Pancreas (tissue), 10 donors: ENCODE data around the gene LYAR. TPM values are rescaled to one million over a fixed set of nuclear protein-coding genes. Genes with fewer than 3 reads are reported as not detected.
"Not testable (repeated sequence)": the region's sequence is repeated elsewhere in the genome, so short reads cannot be mapped to it uniquely, and the experiment has no call there.

Experiments used
- ATAC-seq, 4 donors: fragments of 200-7000 bp; cut with Tn5 transposase; one replicate each; pipeline versions ENCODE4 v1.8.0 to v1.9.1; 2020; ENCODE audit warnings: mild to moderate bottlenecking in 4 of 4, moderate library complexity in 4 of 4
- DNase-seq, 6 donors: peaks; one replicate each; pipeline ENCODE4 v3.0.0-alpha.2; 2020
- FAIRE-seq: peaks from 2 replicates; lab custom pipeline; 2012; peaks lifted over from hg19 to GRCh38; lab: Jason Lieb, UNC
- H3K27ac ChIP-seq, 4 donors: fragments of 200-600 bp; sonication (generic); 1 replicate in 3 of 4; 2 replicates in 1 of 4; pipeline versions ENCODE4 v1.5.0 to v1.8.0; 2020
- H3K27me3 ChIP-seq, 4 donors: fragments of 200-600 bp; one replicate each; pipeline ENCODE4 v1.8.0; 2021
- H3K36me3 ChIP-seq, 3 donors: fragments of 200-600 bp; sonication (generic) in 1 of 3; one replicate each; pipeline versions ENCODE4 v1.5.0 to v1.8.0; 2020 to 2021
- H3K4me1 ChIP-seq, 3 donors: fragments of 200-600 bp; one replicate each; pipeline ENCODE4 v1.8.0; 2021
- H3K4me3 ChIP-seq, 4 donors: fragments of 200-600 bp; sonication (generic) in 2 of 4; one replicate each; pipeline versions ENCODE4 v1.5.0 to v1.8.0; 2020 to 2021
- H3K9me3 ChIP-seq, 4 donors: fragments of 200-600 bp; one replicate each; pipeline ENCODE4 v1.8.0; 2021
- WGBS, 2 donors: extraction: QIAGEN DNeasy Blood & Tissue Kit; methylation state at CpG; one replicate each; pipeline ENCODE4 v1.1.7; 2013; 5-methylcytosine and 5-hydroxymethylcytosine counted together
- intact Hi-C, 3 donors: fragments of 100-400 bp; cut with DNase I; formaldehyde crosslinking; loops; one replicate each; pipeline versions ENCODE4 v1.11.1 to v1.14.2; 2022
- polyA plus RNA-seq, 2 donors: library from polyadenylated mRNA; stranded (reverse); fragments of 200-250 nt; gene quantifications; one replicate each; pipeline ENCODE4 v1.2.3, GENCODE V29; 2013
- total RNA-seq, 6 donors: library from RNA; stranded (reverse); fragmentation: NEBNext Ultra II Directional in 4 of 6; extraction: Animal tissue kit (Norgen Biotek cat#: 25700) in 4 of 6; gene quantifications; one replicate each; pipeline versions ENCODE4 v1.2.1 to v1.2.4, GENCODE V29; 2021 to 2023
- TF ChIP-seq, protein P1 (sequence below), 4 donors: fragments of 200-600 bp; sonication (generic) in 3 of 4; IDR thresholded peaks; one replicate each; pipeline versions ENCODE4 v1.5.0 to v1.8.0; 2021; ENCODE audit warnings: antibody characterized with exemption in 4 of 4
- donor health status: healthy with polysubstance abuse.
- donor health status: DM: no; HTN: no; CAD: no; lungs with moderate emphysema.
- donor health status: DM: no; HTN: no; CAD: no.
- donor health status: control.
- donor health status: control.
- donor health status: Bipolar disorder and iron deficiency.
- donor health status: DM: yes; HTN: yes; CAD: no.
- donor health status: DM: no; HTN: no; CAD: no.
- donor health status: DM: no; HTN: no; CAD: no.
- donor health status: DM: yes; HTN: yes; CAD: no.

The LYAR gene
- total and polyA plus RNA-seq, 8 donors = 1.5 to 6.6 (median 4.1) TPM

DNA sequence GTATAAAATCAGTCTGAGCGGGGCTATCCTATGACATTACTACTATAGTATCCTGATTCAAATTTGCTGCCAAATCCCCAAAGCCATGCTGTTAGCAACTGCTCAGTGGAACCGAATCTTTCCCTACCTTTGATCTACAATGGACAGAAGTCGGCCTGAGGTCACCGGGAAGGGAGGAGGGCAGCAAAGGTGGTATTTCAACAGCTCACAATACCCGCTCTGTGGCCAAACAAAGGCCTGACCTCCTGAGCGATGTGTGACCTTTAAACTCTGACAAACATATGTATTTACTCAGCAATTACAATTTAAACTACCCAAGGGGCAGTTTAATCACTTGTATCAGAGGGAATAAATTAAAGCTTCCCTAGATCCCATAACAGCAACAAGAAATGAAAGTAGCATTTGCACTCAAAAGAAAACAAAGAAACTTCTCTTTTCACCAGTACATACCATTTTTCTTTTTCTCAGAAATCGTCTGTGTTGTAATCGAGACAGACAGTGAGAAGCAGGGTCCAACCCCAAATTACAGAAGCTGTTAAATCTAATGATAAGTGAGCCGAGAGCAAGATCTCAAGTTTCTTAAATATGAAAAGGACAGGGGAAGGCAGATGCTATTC is 30.4 kb downstream of the LYAR start:
- FAIRE-seq (no peak), ATAC-seq (peak in 3 of 4 donors; percentile 30 to 57 (median 36)), DNase-seq (no peak)
- Histone ChIP-seq H3K4me1 (no peaks in the 10 kb centered on the region), H3K36me3 (no peaks in the 10 kb centered on the region), H3K9me3 (no peaks in the 10 kb centered on the region), H3K27me3 (no peaks in the 10 kb centered on the region), H3K27ac (no peak overlapping the region), H3K4me3 (no peak overlapping the region)
- 25 to 28% methylated on average over 9 of the region's 9 CpGs for WGBS, 2 donors
- TF ChIP-seq, protein P1, sequence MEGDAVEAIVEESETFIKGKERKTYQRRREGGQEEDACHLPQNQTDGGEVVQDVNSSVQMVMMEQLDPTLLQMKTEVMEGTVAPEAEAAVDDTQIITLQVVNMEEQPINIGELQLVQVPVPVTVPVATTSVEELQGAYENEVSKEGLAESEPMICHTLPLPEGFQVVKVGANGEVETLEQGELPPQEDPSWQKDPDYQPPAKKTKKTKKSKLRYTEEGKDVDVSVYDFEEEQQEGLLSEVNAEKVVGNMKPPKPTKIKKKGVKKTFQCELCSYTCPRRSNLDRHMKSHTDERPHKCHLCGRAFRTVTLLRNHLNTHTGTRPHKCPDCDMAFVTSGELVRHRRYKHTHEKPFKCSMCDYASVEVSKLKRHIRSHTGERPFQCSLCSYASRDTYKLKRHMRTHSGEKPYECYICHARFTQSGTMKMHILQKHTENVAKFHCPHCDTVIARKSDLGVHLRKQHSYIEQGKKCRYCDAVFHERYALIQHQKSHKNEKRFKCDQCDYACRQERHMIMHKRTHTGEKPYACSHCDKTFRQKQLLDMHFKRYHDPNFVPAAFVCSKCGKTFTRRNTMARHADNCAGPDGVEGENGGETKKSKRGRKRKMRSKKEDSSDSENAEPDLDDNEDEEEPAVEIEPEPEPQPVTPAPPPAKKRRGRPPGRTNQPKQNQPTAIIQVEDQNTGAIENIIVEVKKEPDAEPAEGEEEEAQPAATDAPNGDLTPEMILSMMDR (IDR thresholded peaks at IDR 0.05) = no peak
- intact Hi-C loops = loop anchor here in 1 of 3 donors (5.0 kb wide), 1 partner anchor 73 kb away; no protein-coding TSS in a partner anchor

DNA sequence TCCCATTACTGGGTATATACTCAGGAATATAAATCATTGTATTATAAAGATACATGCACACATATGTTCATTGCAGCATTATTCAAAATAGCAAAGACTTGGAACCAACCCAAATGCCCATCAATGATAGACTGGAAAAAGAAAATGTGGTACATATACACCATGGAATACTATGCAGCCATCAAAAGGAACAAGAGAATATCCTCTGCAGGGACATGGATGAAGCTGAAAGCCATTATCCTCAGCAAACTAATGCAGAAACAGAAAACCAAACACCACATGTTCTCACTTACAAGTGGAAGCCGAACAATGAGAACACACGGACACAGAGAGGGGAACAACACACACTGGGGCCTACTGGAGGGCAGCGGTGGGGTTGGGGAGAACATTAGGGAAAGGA is 32.2 kb downstream of the LYAR start:
- ATAC-seq, H3K4me1 ChIP-seq, H3K4me3 ChIP-seq, H3K27me3 ChIP-seq, DNase-seq, H3K27ac ChIP-seq, H3K9me3 ChIP-seq, intact Hi-C loops, H3K36me3 ChIP-seq, FAIRE-seq: not testable (repeated sequence)
- 75 to 98% methylated on average over 3 of the region's 3 CpGs for WGBS, 2 donors

DNA sequence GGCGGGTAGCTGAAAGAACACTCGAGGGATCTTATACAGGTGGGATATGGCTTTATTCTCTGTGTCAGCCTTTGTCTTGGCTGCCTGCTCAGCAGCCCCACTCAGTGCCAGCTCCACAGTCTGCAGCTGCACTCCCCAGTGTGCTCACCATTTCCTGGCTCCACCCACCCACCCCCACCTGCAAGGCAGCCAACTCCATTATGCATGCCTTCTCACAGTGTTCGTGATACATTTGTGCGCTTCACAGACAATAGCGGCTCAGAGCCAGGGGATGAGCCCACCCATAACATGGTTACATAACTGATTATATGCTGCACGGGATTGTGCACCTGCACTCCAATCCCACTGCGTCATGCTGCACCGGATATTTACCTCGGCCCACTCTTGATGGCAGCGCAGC is 33.2 kb downstream of the LYAR start:
- Histone ChIP-seq H3K27me3 (peaks cover 0 to under 1% (median 0%) of the 10 kb centered on the region in 4 donors), H3K36me3 (no peaks in the 10 kb centered on the region), H3K27ac (no peak overlapping the region), H3K4me1 (no peaks in the 10 kb centered on the region), H3K9me3 (no peaks in the 10 kb centered on the region), H3K4me3 (no peak overlapping the region)
- intact Hi-C loops = no loop called here
- FAIRE-seq (no peak), DNase-seq (no peak), ATAC-seq (no peak)
- TF ChIP-seq, protein P1 (IDR thresholded peaks at IDR 0.05) = no peak
- WGBS, 2 donors = 72 to 74% methylated on average over 10 of the region's 10 CpGs

DNA sequence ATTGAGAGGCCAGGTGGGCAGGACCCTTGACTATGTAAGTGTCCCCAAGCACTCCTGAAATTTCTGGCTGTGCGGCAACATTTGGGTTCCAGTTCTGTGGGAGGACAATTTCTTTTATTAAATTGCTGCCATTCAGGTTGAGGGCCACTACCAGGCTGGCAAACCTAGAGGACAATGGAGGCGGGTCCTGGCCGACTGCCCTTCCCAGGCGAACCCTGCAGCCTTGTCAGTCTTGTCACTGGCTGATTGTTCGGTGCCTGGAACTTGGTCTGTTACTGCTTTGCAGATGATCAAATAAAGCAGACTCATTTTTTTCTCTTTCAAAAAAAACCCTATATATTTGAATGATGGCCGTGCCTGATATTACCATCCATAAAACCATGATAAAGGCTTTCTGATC is 35.3 kb downstream of the LYAR start:
- no peak for ATAC-seq
- no peak overlapping the region for H3K27ac ChIP-seq
- H3K27me3 ChIP-seq = peaks cover 0 to 6% (median 0%) of the 10 kb centered on the region in 4 donors
- 38 to 45% methylated on average over 6 of the region's 6 CpGs for WGBS, 2 donors
- H3K4me1 ChIP-seq = no peaks in the 10 kb centered on the region
- no peak for FAIRE-seq
- H3K36me3 ChIP-seq = no peaks in the 10 kb centered on the region
- no peak for DNase-seq
- TF ChIP-seq, protein P1 (IDR thresholded peaks at IDR 0.05) = no peak
- H3K4me3 ChIP-seq = no peak overlapping the region
- intact Hi-C loops = loop anchor here in 1 of 3 donors (5.0 kb wide), 1 partner anchor 78 kb away; no protein-coding TSS in a partner anchor
- H3K9me3 ChIP-seq = no peaks in the 10 kb centered on the region

DNA sequence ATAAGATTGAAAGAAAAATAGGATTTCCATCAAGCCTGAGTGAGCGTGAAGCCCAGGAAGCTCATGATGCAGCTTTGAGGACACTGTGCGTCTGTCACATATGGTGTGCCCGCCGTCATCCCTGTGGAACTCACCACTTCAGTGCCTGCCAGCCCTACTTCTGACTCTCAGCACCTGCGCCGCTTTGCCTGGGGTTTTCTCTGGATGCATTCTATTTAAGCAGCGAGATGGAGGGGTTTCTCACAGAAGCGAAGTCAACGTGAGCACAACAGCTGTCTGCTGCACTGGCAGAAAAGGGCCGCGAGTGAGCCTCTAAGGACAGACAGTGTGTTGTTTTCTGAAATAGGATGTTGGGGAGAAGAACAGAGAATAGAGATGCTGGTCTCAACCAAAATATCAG is 35.8 kb downstream of the LYAR start:
- no peak for FAIRE-seq
- no peak overlapping the region for H3K27ac ChIP-seq
- H3K9me3 ChIP-seq = no peaks in the 10 kb centered on the region
- TF ChIP-seq, protein P1 (IDR thresholded peaks at IDR 0.05) = no peak
- DNase-seq = no peak
- 75 to 81% methylated on average over 11 of the region's 11 CpGs for WGBS, 2 donors
- no peaks in the 10 kb centered on the region for H3K36me3 ChIP-seq
- H3K4me3 ChIP-seq = no peak overlapping the region
- H3K4me1 ChIP-seq = no peaks in the 10 kb centered on the region
- intact Hi-C loops = loop anchor here in 1 of 3 donors (5.0 kb wide), 1 partner anchor 78 kb away; no protein-coding TSS in a partner anchor
- no peak for ATAC-seq
- H3K27me3 ChIP-seq = peaks cover 0 to 6% (median 0%) of the 10 kb centered on the region in 4 donors
